HG03342 (cell line): ENCODE measurements around the gene THRB.

Source experiments
- ATAC-seq: cut with Tn5 transposase; IDR thresholded peaks from one replicate; pipeline ENCODE4 v1.9.1; 2021; ENCODE audit warnings: mild to moderate bottlenecking, moderate library complexity; ENCODE audit not compliant: unreplicated experiment

The THRB gene

GRCh38 chr3:24494618-24495325 lies at the start of gene THRB:
THRB (minus strand) TSS chr3:24494850.
- ATAC-seq: peak; percentile 48

- no peak for ATAC-seq
These were observed 47.3 kb upstream of the THRB start for GRCh38 chr3:24541935-24542334.

GRCh38 chr3:24540821-24541220 lies 46.2 kb upstream of the THRB start:
- ATAC-seq: no peak

- ATAC-seq: no peak
These were observed 45.0 kb upstream of the THRB start for GRCh38 chr3:24539699-24540098.

- no peak for ATAC-seq
These were observed 44.2 kb upstream of the THRB start for GRCh38 chr3:24538891-24539290.

- ATAC-seq: no peak
These were observed 39.0 kb upstream of the THRB start for GRCh38 chr3:24533561-24534193.

- no peak for ATAC-seq
These were observed 35.8 kb upstream of the THRB start for GRCh38 chr3:24530471-24530870.

- ATAC-seq: no peak
These were observed 34.6 kb upstream of the THRB start for GRCh38 chr3:24529210-24529609.

- no peak for ATAC-seq
These were observed 32.1 kb upstream of the THRB start for GRCh38 chr3:24526640-24527212.

- ATAC-seq: no peak
These were observed 30.9 kb upstream of the THRB start for GRCh38 chr3:24525557-24525956.

GRCh38 chr3:24525022-24525421 lies 30.4 kb upstream of the THRB start:
- ATAC-seq: no peak

- no peak for ATAC-seq
These were observed 29.5 kb upstream of the THRB start for GRCh38 chr3:24523988-24524727.

- ATAC-seq: no peak
These were observed 28.6 kb upstream of the THRB start for GRCh38 chr3:24523215-24523614.

GRCh38 chr3:24522146-24522579 lies 27.5 kb upstream of the THRB start:
- ATAC-seq: no peak

- no peak for ATAC-seq
These were observed 26.9 kb upstream of the THRB start for GRCh38 chr3:24521420-24522145.

- no peak for ATAC-seq
These were observed 26.3 kb upstream of the THRB start for GRCh38 chr3:24520976-24521419.

- ATAC-seq: no peak
These were observed 25.4 kb upstream of the THRB start for GRCh38 chr3:24520101-24520495.

GRCh38 chr3:24519368-24520100 lies 24.9 kb upstream of the THRB start:
- peak; percentile 63 for ATAC-seq

GRCh38 chr3:24518990-24519367 lies 24.3 kb upstream of the THRB start:
- ATAC-seq: no peak

- no peak for ATAC-seq
These were observed 19.5 kb upstream of the THRB start for GRCh38 chr3:24514119-24514518.
